ENCODE data around the gene TM2D3.

Gene TM2D3

GRCh38 chr15:101675015-101675414 lies 22.8 kb upstream of the TM2D3 start:
- TF ChIP-seq CTCF (IDR thresholded peaks at IDR 0.05; ENCODE audit: borderline replicate concordance, insufficient read depth, low read depth, low read length): no peak
- H3K4me3 ChIP-seq (ENCODE audit: low read depth, low read length): no peak overlapping the region

GRCh38 chr15:101672298-101672697 lies 20.1 kb upstream of the TM2D3 start:
- no peak for TF ChIP-seq CTCF (IDR thresholded peaks at IDR 0.05; ENCODE audit: borderline replicate concordance, insufficient read depth, low read depth, low read length)
- no peak overlapping the region for H3K4me3 ChIP-seq (ENCODE audit: low read depth, low read length)

GRCh38 chr15:101669744-101670143 lies 17.6 kb upstream of the TM2D3 start:
- no peak for TF ChIP-seq CTCF (IDR thresholded peaks at IDR 0.05; ENCODE audit: borderline replicate concordance, insufficient read depth, low read depth, low read length)

GRCh38 chr15:101667881-101668280 lies 15.7 kb upstream of the TM2D3 start:
- H3K4me3 ChIP-seq (ENCODE audit: low read depth, low read length): no peak overlapping the region
- no peak for TF ChIP-seq CTCF (IDR thresholded peaks at IDR 0.05; ENCODE audit: borderline replicate concordance, insufficient read depth, low read depth, low read length)

More at GRCh38 chr15:101669744-101670143, 17.6 kb upstream of the TM2D3 start:
- H3K4me3 ChIP-seq (ENCODE audit: low read depth, low read length): no peak overlapping the region

GRCh38 chr15:101664303-101664913 lies 12.2 kb upstream of the TM2D3 start:
- no peak overlapping the region for H3K4me3 ChIP-seq (ENCODE audit: low read depth, low read length)
- TF ChIP-seq CTCF (IDR thresholded peaks at IDR 0.05; ENCODE audit: borderline replicate concordance, insufficient read depth, low read depth, low read length): no peak

- no peak overlapping the region for H3K4me3 ChIP-seq (ENCODE audit: low read depth, low read length)
- no peak for TF ChIP-seq CTCF (IDR thresholded peaks at IDR 0.05; ENCODE audit: borderline replicate concordance, insufficient read depth, low read depth, low read length)
Observed at GRCh38 chr15:101662203-101662602, 10.0 kb upstream of the TM2D3 start.

GRCh38 chr15:101660005-101660404 lies 7.8 kb upstream of the TM2D3 start:
- no peak for TF ChIP-seq CTCF (IDR thresholded peaks at IDR 0.05; ENCODE audit: borderline replicate concordance, insufficient read depth, low read depth, low read length)
- no peak overlapping the region for H3K4me3 ChIP-seq (ENCODE audit: low read depth, low read length)
